Measurements from ENCODE around the gene TENM4.

TENM4 gene

GRCh38 chr11:79047980-79048379 lies 392.9 kb downstream of the TENM4 start:
- DNase-seq (no peak), ATAC-seq (replicated peaks) (no peak)
- peaks cover 0 to 4% of the 10 kb centered on the region in 2 donors for H3K9me3 Mint-ChIP-seq
- no peaks in the 10 kb centered on the region for H3K4me1 Mint-ChIP-seq (ENCODE audit: low read depth in 2 of 2)
- no peak overlapping the region for H3K27ac Mint-ChIP-seq
- peaks cover 0 to 19% of the 10 kb centered on the region in 2 donors for H3K27me3 Mint-ChIP-seq
- no peak overlapping the region for H3K4me3 Mint-ChIP-seq
- H3K36me3 Mint-ChIP-seq (ENCODE audit: insufficient read depth) = no peaks in the 10 kb centered on the region

GRCh38 chr11:79047321-79047720 lies 393.5 kb downstream of the TENM4 start:
- peaks cover 0 to 19% of the 10 kb centered on the region in 2 donors for H3K27me3 Mint-ChIP-seq
- H3K4me3 Mint-ChIP-seq = no peak overlapping the region
- H3K27ac Mint-ChIP-seq = no peak overlapping the region
- H3K36me3 Mint-ChIP-seq (ENCODE audit: insufficient read depth) = no peaks in the 10 kb centered on the region
- no peaks in the 10 kb centered on the region for H3K4me1 Mint-ChIP-seq (ENCODE audit: low read depth in 2 of 2)
- no peak for ATAC-seq (replicated peaks)
- H3K9me3 Mint-ChIP-seq = peaks cover 0 to 8% of the 10 kb centered on the region in 2 donors
- no peak for DNase-seq

GRCh38 chr11:79046366-79046765 lies 394.5 kb downstream of the TENM4 start:
- no peak overlapping the region for H3K27ac Mint-ChIP-seq
- H3K9me3 Mint-ChIP-seq = peaks cover 0 to 8% of the 10 kb centered on the region in 2 donors
- no peaks in the 10 kb centered on the region for H3K4me1 Mint-ChIP-seq (ENCODE audit: low read depth in 2 of 2)
- DNase-seq (no peak), ATAC-seq (replicated peaks) (no peak)
- peaks cover 0 to 12% of the 10 kb centered on the region in 2 donors for H3K27me3 Mint-ChIP-seq
- H3K4me3 Mint-ChIP-seq = no peak overlapping the region
- no peaks in the 10 kb centered on the region for H3K36me3 Mint-ChIP-seq (ENCODE audit: insufficient read depth)

- Mint-ChIP-seq H3K27me3 (peaks cover 0 to 12% of the 10 kb centered on the region in 2 donors), H3K9me3 (peaks cover 0 to 8% of the 10 kb centered on the region in 2 donors), H3K36me3 (ENCODE audit: insufficient read depth) (no peaks in the 10 kb centered on the region), H3K4me3 (no peak overlapping the region), H3K4me1 (ENCODE audit: low read depth in 2 of 2) (no peaks in the 10 kb centered on the region), H3K27ac (no peak overlapping the region)
- DNase-seq (no peak), ATAC-seq (replicated peaks) (no peak)
Observed at GRCh38 chr11:79045800-79046304, 395.0 kb downstream of the TENM4 start.

- H3K36me3 Mint-ChIP-seq (ENCODE audit: insufficient read depth) = no peaks in the 10 kb centered on the region
- DNase-seq (no peak), ATAC-seq (replicated peaks) (no peak)
- H3K9me3 Mint-ChIP-seq = peaks cover 0 to 8% of the 10 kb centered on the region in 2 donors
- H3K27ac Mint-ChIP-seq = no peak overlapping the region
- no peak overlapping the region for H3K4me3 Mint-ChIP-seq
- H3K4me1 Mint-ChIP-seq (ENCODE audit: low read depth in 2 of 2) = no peaks in the 10 kb centered on the region
- H3K27me3 Mint-ChIP-seq = peaks cover 0 to 12% of the 10 kb centered on the region in 2 donors
Observed at GRCh38 chr11:79045018-79045799, 395.6 kb downstream of the TENM4 start.

GRCh38 chr11:79044201-79044600 lies 396.6 kb downstream of the TENM4 start:
- DNase-seq (no peak), ATAC-seq (replicated peaks) (no peak)
- Mint-ChIP-seq H3K4me3 (no peak overlapping the region), H3K9me3 (peaks cover 0 to 8% of the 10 kb centered on the region in 2 donors), H3K36me3 (ENCODE audit: insufficient read depth) (no peaks in the 10 kb centered on the region), H3K27me3 (peaks cover 0 to 12% of the 10 kb centered on the region in 2 donors), H3K27ac (no peak overlapping the region), H3K4me1 (ENCODE audit: low read depth in 2 of 2) (no peaks in the 10 kb centered on the region)

GRCh38 chr11:79043726-79044125 lies 397.1 kb downstream of the TENM4 start:
- Mint-ChIP-seq H3K36me3 (ENCODE audit: insufficient read depth) (no peaks in the 10 kb centered on the region), H3K27ac (no peak overlapping the region), H3K4me3 (no peak overlapping the region), H3K9me3 (peaks cover 0 to 8% of the 10 kb centered on the region in 2 donors), H3K27me3 (peaks cover under 1 to 12% of the 10 kb centered on the region in 2 donors), H3K4me1 (ENCODE audit: low read depth in 2 of 2) (no peaks in the 10 kb centered on the region)
- no peak for DNase-seq
- no peak for ATAC-seq (replicated peaks)

- Mint-ChIP-seq H3K4me3 (no peak overlapping the region), H3K9me3 (peaks cover 0 to 8% of the 10 kb centered on the region in 2 donors), H3K27ac (no peak overlapping the region), H3K4me1 (ENCODE audit: low read depth in 2 of 2) (no peaks in the 10 kb centered on the region), H3K27me3 (peaks cover 5 to 12% of the 10 kb centered on the region in 2 donors), H3K36me3 (ENCODE audit: insufficient read depth) (peaks cover 4% of the 10 kb centered on the region)
- DNase-seq (no peak), ATAC-seq (replicated peaks) (no peak)
Observed at GRCh38 chr11:79042824-79043223, 398.0 kb downstream of the TENM4 start.

GRCh38 chr11:79040348-79040747 lies 400.5 kb downstream of the TENM4 start:
- Mint-ChIP-seq H3K27ac (no peak overlapping the region), H3K4me3 (no peak overlapping the region), H3K27me3 (peaks cover 10 to 15% of the 10 kb centered on the region in 2 donors), H3K9me3 (peaks cover 0 to 8% of the 10 kb centered on the region in 2 donors), H3K36me3 (ENCODE audit: insufficient read depth) (peaks cover 4% of the 10 kb centered on the region), H3K4me1 (ENCODE audit: low read depth in 2 of 2) (no peaks in the 10 kb centered on the region)
- DNase-seq (no peak), ATAC-seq (replicated peaks) (no peak)

- H3K36me3 Mint-ChIP-seq (ENCODE audit: insufficient read depth) = peaks cover 4% of the 10 kb centered on the region
- peaks cover 10 to 15% of the 10 kb centered on the region in 2 donors for H3K27me3 Mint-ChIP-seq
- ATAC-seq (replicated peaks) (no peak), DNase-seq (no peak)
- H3K4me1 Mint-ChIP-seq (ENCODE audit: low read depth in 2 of 2) = no peaks in the 10 kb centered on the region
- H3K27ac Mint-ChIP-seq = no peak overlapping the region
- H3K9me3 Mint-ChIP-seq = peaks cover 0 to 8% of the 10 kb centered on the region in 2 donors
- H3K4me3 Mint-ChIP-seq = no peak overlapping the region
Observed at GRCh38 chr11:79039122-79039521, 401.7 kb downstream of the TENM4 start.

GRCh38 chr11:79035881-79036280 lies 404.9 kb downstream of the TENM4 start:
- H3K27me3 Mint-ChIP-seq = peaks cover 16 to 23% of the 10 kb centered on the region in 2 donors
- peaks cover 4% of the 10 kb centered on the region for H3K36me3 Mint-ChIP-seq (ENCODE audit: insufficient read depth)
- H3K4me3 Mint-ChIP-seq = no peak overlapping the region
- no peak for ATAC-seq (replicated peaks)
- peaks cover 0 to under 1% of the 10 kb centered on the region in 2 donors for H3K9me3 Mint-ChIP-seq
- H3K4me1 Mint-ChIP-seq (ENCODE audit: low read depth in 2 of 2) = no peaks in the 10 kb centered on the region
- H3K27ac Mint-ChIP-seq = no peak overlapping the region
- no peak for DNase-seq

- H3K9me3 Mint-ChIP-seq = peaks cover 0 to 3% of the 10 kb centered on the region in 2 donors
- ATAC-seq (replicated peaks) (no peak), DNase-seq (no peak)
- peaks cover 4% of the 10 kb centered on the region for H3K36me3 Mint-ChIP-seq (ENCODE audit: insufficient read depth)
- H3K4me3 Mint-ChIP-seq = no peak overlapping the region
- peaks cover 21 to 38% of the 10 kb centered on the region in 2 donors for H3K27me3 Mint-ChIP-seq
- no peaks in the 10 kb centered on the region for H3K4me1 Mint-ChIP-seq (ENCODE audit: low read depth in 2 of 2)
- H3K27ac Mint-ChIP-seq = no peak overlapping the region
Observed at GRCh38 chr11:79033833-79034232, 407.0 kb downstream of the TENM4 start.

GRCh38 chr11:79030448-79030847 lies 410.4 kb downstream of the TENM4 start:
- no peak for ATAC-seq (replicated peaks)
- peaks cover 17 to 29% of the 10 kb centered on the region in 2 donors for H3K27me3 Mint-ChIP-seq
- H3K4me3 Mint-ChIP-seq = no peak overlapping the region
- no peak for DNase-seq
- H3K36me3 Mint-ChIP-seq (ENCODE audit: insufficient read depth) = no peaks in the 10 kb centered on the region
- H3K4me1 Mint-ChIP-seq (ENCODE audit: low read depth in 2 of 2) = peaks cover 0 to 4% of the 10 kb centered on the region in 2 donors
- no peak overlapping the region for H3K27ac Mint-ChIP-seq
- peaks cover 6 to 7% of the 10 kb centered on the region in 2 donors for H3K9me3 Mint-ChIP-seq

GRCh38 chr11:79028225-79028624 lies 412.6 kb downstream of the TENM4 start:
- Mint-ChIP-seq H3K4me1 (ENCODE audit: low read depth in 2 of 2) (peaks cover 0 to 4% of the 10 kb centered on the region in 2 donors), H3K9me3 (peaks cover 6 to 7% of the 10 kb centered on the region in 2 donors), H3K4me3 (no peak overlapping the region), H3K27me3 (peaks cover 17 to 27% of the 10 kb centered on the region in 2 donors), H3K36me3 (ENCODE audit: insufficient read depth) (no peaks in the 10 kb centered on the region), H3K27ac (no peak overlapping the region)
- no peak for ATAC-seq (replicated peaks)
- DNase-seq = no peak

All from effector memory CD8-positive, alpha-beta T cell (primary cell).